ENCODE measurements around the gene PDE4B.

DNA sequence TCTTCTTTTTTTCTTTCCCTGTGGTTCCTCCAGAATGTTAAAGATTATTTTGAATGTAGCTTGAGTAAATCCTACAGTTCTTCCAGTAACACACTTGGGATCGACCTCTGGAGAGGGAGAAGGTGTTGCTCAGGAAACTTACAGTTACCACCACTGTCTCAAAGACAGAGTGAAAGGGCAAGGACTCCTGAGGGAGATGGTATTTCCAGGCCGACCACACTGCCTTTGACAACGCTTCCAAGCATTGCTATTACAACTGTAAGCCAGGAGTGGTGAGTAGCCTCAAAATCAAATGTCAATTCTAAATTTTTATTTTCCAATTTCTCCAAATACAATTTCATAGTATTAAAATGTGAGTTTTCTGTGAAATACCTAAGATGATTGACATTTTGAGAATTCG is 125.9 kb downstream of the PDE4B start:
- no peak for TF ChIP-seq POLR2A (IDR thresholded peaks at IDR 0.05)
- TF ChIP-seq, protein P1, sequence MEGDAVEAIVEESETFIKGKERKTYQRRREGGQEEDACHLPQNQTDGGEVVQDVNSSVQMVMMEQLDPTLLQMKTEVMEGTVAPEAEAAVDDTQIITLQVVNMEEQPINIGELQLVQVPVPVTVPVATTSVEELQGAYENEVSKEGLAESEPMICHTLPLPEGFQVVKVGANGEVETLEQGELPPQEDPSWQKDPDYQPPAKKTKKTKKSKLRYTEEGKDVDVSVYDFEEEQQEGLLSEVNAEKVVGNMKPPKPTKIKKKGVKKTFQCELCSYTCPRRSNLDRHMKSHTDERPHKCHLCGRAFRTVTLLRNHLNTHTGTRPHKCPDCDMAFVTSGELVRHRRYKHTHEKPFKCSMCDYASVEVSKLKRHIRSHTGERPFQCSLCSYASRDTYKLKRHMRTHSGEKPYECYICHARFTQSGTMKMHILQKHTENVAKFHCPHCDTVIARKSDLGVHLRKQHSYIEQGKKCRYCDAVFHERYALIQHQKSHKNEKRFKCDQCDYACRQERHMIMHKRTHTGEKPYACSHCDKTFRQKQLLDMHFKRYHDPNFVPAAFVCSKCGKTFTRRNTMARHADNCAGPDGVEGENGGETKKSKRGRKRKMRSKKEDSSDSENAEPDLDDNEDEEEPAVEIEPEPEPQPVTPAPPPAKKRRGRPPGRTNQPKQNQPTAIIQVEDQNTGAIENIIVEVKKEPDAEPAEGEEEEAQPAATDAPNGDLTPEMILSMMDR (IDR thresholded peaks at IDR 0.05), result no peak
